ENCODE data around the gene PLEKHD1.
"Not testable (repeated sequence)": the region's sequence is repeated elsewhere in the genome, so short reads cannot be mapped to it uniquely, and the experiment has no call there.

PLEKHD1 gene

GRCh38 chr14:69484444-69485314 is at the start of gene PLEKHD1:
PLEKHD1 (plus strand) TSS chr14:69484728; CDS start chr14:69484966, 238 bp downstream.
- DNase-seq (ENCODE audit: low read depth): no peak
- H3K4me3 ChIP-seq (ENCODE audit: low read depth, low read length): peak within 1 kb of the TSS; percentile 31

GRCh38 chr14:69439521-69440270 is 44.8 kb upstream of the PLEKHD1 start:
- H3K4me3 ChIP-seq (ENCODE audit: low read depth, low read length): no peak overlapping the region
- no peak for DNase-seq (ENCODE audit: low read depth)

GRCh38 chr14:69441948-69442347 is 42.6 kb upstream of the PLEKHD1 start:
- no peak for DNase-seq (ENCODE audit: low read depth)

GRCh38 chr14:69443296-69443805 is 41.2 kb upstream of the PLEKHD1 start:
- H3K4me3 ChIP-seq (ENCODE audit: low read depth, low read length): no peak overlapping the region
- DNase-seq (ENCODE audit: low read depth): no peak

More at GRCh38 chr14:69441948-69442347, 42.6 kb upstream of the PLEKHD1 start:
- H3K4me3 ChIP-seq (ENCODE audit: low read depth, low read length): no peak overlapping the region

- DNase-seq (ENCODE audit: low read depth): no peak
- no peak overlapping the region for H3K4me3 ChIP-seq (ENCODE audit: low read depth, low read length)
These were observed 35.3 kb upstream of the PLEKHD1 start for GRCh38 chr14:69449216-69449615.

GRCh38 chr14:69451941-69452340 is 32.6 kb upstream of the PLEKHD1 start:
- H3K4me3 ChIP-seq (ENCODE audit: low read depth, low read length): no peak overlapping the region
- DNase-seq (ENCODE audit: low read depth): no peak

GRCh38 chr14:69458350-69458749 is 26.2 kb upstream of the PLEKHD1 start:
- no peak overlapping the region for H3K4me3 ChIP-seq (ENCODE audit: low read depth, low read length)
- no peak for DNase-seq (ENCODE audit: low read depth)

GRCh38 chr14:69459122-69459521 is 25.4 kb upstream of the PLEKHD1 start:
- no peak for DNase-seq (ENCODE audit: low read depth)
- no peak overlapping the region for H3K4me3 ChIP-seq (ENCODE audit: low read depth, low read length)

- no peak overlapping the region for H3K4me3 ChIP-seq (ENCODE audit: low read depth, low read length)
- DNase-seq (ENCODE audit: low read depth): peak; percentile 67
These were observed 24.3 kb upstream of the PLEKHD1 start for GRCh38 chr14:69460093-69460701.

- no peak for DNase-seq (ENCODE audit: low read depth)
- H3K4me3 ChIP-seq (ENCODE audit: low read depth, low read length): no peak overlapping the region
These were observed 20.1 kb upstream of the PLEKHD1 start for GRCh38 chr14:69464379-69464778.

- no peak overlapping the region for H3K4me3 ChIP-seq (ENCODE audit: low read depth, low read length)
- peak; percentile 75 for DNase-seq (ENCODE audit: low read depth)
These were observed 19.7 kb upstream of the PLEKHD1 start for GRCh38 chr14:69464829-69465228.

- no peak overlapping the region for H3K4me3 ChIP-seq (ENCODE audit: low read depth, low read length)
- DNase-seq (ENCODE audit: low read depth): peak; percentile 7
These were observed 15.6 kb upstream of the PLEKHD1 start for GRCh38 chr14:69468949-69469348.

- no peak overlapping the region for H3K4me3 ChIP-seq (ENCODE audit: low read depth, low read length)
- no peak for DNase-seq (ENCODE audit: low read depth)
These were observed 13.1 kb upstream of the PLEKHD1 start for GRCh38 chr14:69471436-69471835.

GRCh38 chr14:69471916-69472315 is 12.6 kb upstream of the PLEKHD1 start:
- no peak overlapping the region for H3K4me3 ChIP-seq (ENCODE audit: low read depth, low read length)
- DNase-seq (ENCODE audit: low read depth): no peak

GRCh38 chr14:69473260-69473659 is 11.3 kb upstream of the PLEKHD1 start:
- DNase-seq (ENCODE audit: low read depth): no peak
- H3K4me3 ChIP-seq (ENCODE audit: low read depth, low read length): no peak overlapping the region

- no peak for DNase-seq (ENCODE audit: low read depth)
- H3K4me3 ChIP-seq (ENCODE audit: low read depth, low read length): no peak overlapping the region
These were observed 10.6 kb upstream of the PLEKHD1 start for GRCh38 chr14:69473946-69474345.

- no peak for DNase-seq (ENCODE audit: low read depth)
- no peak overlapping the region for H3K4me3 ChIP-seq (ENCODE audit: low read depth, low read length)
These were observed 9.2 kb upstream of the PLEKHD1 start for GRCh38 chr14:69475194-69475818.

- DNase-seq (ENCODE audit: low read depth); H3K4me3 ChIP-seq (ENCODE audit: low read depth, low read length): not testable (repeated sequence)
These were observed 7.6 kb upstream of the PLEKHD1 start for GRCh38 chr14:69476824-69477450.

- DNase-seq (ENCODE audit: low read depth): not testable (repeated sequence)
These were observed 6.5 kb upstream of the PLEKHD1 start for GRCh38 chr14:69478055-69478454.

More at GRCh38 chr14:69478055-69478454, 6.5 kb upstream of the PLEKHD1 start:
- H3K4me3 ChIP-seq (ENCODE audit: low read depth, low read length): not testable (repeated sequence)
